ENCODE results near the gene ASIC2. TPM values are rescaled to one million over a fixed set of nuclear protein-coding genes. Genes with fewer than 3 reads are reported as not detected.

ASIC2 gene
- total RNA-seq, 1 experiment from 2014 or later: not detected

DNA sequence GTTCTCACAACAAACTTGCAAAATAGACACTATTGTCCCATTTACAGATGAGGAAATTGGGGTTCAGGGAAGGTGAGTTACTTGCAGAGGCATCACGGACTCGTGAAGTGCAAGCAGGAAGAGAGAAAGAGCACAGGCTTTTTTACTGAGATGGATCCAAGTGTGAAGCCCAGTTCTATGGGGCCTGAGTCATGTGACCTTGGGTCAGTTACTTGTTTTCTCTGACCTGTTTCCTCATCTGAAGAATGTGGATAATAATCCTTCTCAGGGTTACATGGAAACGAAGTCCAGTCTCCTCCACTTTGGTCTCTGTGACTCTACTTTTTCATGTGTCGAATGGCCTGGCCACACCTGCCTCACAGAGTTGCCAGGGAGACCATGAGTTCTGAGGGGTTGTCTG, 167.0 kb downstream of the ASIC2 start:
- H3K79me2 ChIP-seq (ENCODE audit: low read length): no peaks in the 10 kb centered on the region
- H4K20me1 ChIP-seq (ENCODE audit: insufficient read depth, low read depth, low read length): no peaks in the 10 kb centered on the region
- no peak overlapping the region for H3K4me2 ChIP-seq (ENCODE audit: low read depth, low read length, poor library complexity, severe bottlenecking)
- no peak overlapping the region for H3K9ac ChIP-seq (ENCODE audit: low read length)
- H3K9me2 ChIP-seq (replicated peaks; ENCODE audit: insufficient read depth, low read length): no peaks in the 10 kb centered on the region
- H3K27me3 ChIP-seq (ENCODE audit: low read length): no peaks in the 10 kb centered on the region
- H3K4me3 ChIP-seq (ENCODE audit: low read length): no peak overlapping the region
- H3K27ac ChIP-seq (ENCODE audit: low read length): no peak overlapping the region
- no peaks in the 10 kb centered on the region for H3K4me1 ChIP-seq (ENCODE audit: low read length)
- no peak overlapping the region for H2AFZ ChIP-seq (ENCODE audit: low read length)
- no peak for DNase-seq
- H3K9me3 ChIP-seq (ENCODE audit: low read length): no peaks in the 10 kb centered on the region
- H3K36me3 ChIP-seq (ENCODE audit: insufficient read depth, low read length): no peaks in the 10 kb centered on the region

DNA sequence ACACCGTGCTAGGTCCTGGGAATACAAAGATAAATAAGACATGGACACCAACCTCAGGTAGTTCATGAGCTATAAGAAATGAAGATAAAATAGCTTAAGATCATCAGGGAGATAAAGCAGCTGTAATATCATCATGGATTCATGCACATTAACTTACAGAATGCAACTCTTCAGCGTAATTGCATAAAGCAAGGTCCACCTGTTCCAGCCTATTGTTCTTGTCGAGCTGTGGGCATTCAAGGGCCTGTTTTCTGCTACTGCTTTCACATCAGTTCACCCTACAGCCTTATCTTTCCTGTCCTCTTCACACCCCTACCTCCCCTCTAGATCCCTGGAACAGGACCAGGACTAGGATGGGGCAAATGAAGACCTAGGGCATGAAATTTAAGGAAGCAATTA, 167.5 kb downstream of the ASIC2 start:
- H3K27me3 ChIP-seq (ENCODE audit: low read length): no peaks in the 10 kb centered on the region
- H3K4me1 ChIP-seq (ENCODE audit: low read length): no peaks in the 10 kb centered on the region
- no peak for DNase-seq
- H3K9me3 ChIP-seq (ENCODE audit: low read length): no peaks in the 10 kb centered on the region
- H3K9me2 ChIP-seq (replicated peaks; ENCODE audit: insufficient read depth, low read length): no peaks in the 10 kb centered on the region
- H3K9ac ChIP-seq (ENCODE audit: low read length): no peak overlapping the region
- H2AFZ ChIP-seq (ENCODE audit: low read length): no peak overlapping the region
- H3K4me3 ChIP-seq (ENCODE audit: low read length): no peak overlapping the region
- no peaks in the 10 kb centered on the region for H3K79me2 ChIP-seq (ENCODE audit: low read length)
- H3K36me3 ChIP-seq (ENCODE audit: insufficient read depth, low read length): no peaks in the 10 kb centered on the region
- H3K27ac ChIP-seq (ENCODE audit: low read length): no peak overlapping the region
- no peak overlapping the region for H3K4me2 ChIP-seq (ENCODE audit: low read depth, low read length, poor library complexity, severe bottlenecking)
- H4K20me1 ChIP-seq (ENCODE audit: insufficient read depth, low read depth, low read length): no peaks in the 10 kb centered on the region

DNA sequence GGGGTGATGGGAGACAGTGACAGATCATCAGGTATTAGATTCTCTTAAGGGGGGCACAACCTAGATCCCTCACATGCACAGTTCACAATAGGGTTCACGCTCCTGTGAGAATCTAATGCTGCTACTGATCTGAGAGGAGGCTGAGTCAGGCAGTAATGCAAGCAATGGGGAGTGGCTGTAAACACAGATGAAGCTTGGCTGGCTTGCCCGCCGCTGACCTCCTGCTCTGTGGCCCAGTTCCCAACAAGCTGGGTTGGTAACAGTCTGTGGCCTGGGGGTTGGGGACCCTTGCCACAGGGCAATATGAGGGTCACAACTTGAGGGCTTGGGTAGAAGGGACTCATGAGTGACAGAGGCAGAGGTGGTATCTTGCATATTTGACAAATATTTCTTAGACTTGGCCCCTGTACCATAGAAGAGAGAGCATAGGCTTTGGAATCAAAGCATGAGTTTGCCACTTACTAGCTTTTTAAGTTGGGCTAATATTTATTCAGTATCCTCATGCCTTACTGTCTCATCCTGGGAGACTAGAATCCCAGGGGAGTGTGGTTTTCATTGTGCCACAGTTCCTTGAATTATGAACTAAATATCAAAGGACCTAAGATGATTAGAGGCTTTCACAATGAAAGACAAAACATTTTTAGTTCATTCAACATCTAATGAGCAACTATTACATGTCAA, 168.1 kb downstream of the ASIC2 start:
- Histone ChIP-seq H3K27me3 (ENCODE audit: low read length) (no peaks in the 10 kb centered on the region), H2AFZ (ENCODE audit: low read length) (no peak overlapping the region), H3K4me3 (ENCODE audit: low read length) (no peak overlapping the region), H3K4me2 (ENCODE audit: low read depth, low read length, poor library complexity, severe bottlenecking) (no peak overlapping the region), H3K4me1 (ENCODE audit: low read length) (no peaks in the 10 kb centered on the region), H3K27ac (ENCODE audit: low read length) (no peak overlapping the region), H3K9ac (ENCODE audit: low read length) (no peak overlapping the region), H3K36me3 (ENCODE audit: insufficient read depth, low read length) (no peaks in the 10 kb centered on the region), H3K9me2 (replicated peaks; ENCODE audit: insufficient read depth, low read length) (no peaks in the 10 kb centered on the region), H3K79me2 (ENCODE audit: low read length) (no peaks in the 10 kb centered on the region), H3K9me3 (ENCODE audit: low read length) (no peaks in the 10 kb centered on the region), H4K20me1 (ENCODE audit: insufficient read depth, low read depth, low read length) (no peaks in the 10 kb centered on the region)
- DNase-seq: no peak

DNA sequence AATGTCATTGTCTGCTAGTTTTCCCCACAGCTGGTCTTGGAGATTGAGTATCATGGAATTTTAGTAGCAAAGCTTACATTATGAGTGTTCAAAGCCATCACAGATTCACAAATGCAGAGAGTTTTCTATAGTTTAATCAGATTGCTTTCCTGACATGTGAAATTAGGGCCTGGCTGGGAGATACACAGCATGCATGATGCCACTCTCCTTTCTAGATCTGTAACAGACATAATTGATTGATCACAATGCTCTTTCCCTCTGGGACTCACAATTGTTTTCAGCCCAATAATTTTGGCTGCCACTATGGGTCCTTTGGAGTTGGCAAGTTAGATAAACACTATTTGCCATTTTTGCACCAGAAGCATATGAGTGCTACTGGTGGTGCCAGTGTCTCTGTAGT, 168.9 kb downstream of the ASIC2 start:
- no peaks in the 10 kb centered on the region for H3K9me3 ChIP-seq (ENCODE audit: low read length)
- no peaks in the 10 kb centered on the region for H3K36me3 ChIP-seq (ENCODE audit: insufficient read depth, low read length)
- H3K4me2 ChIP-seq (ENCODE audit: low read depth, low read length, poor library complexity, severe bottlenecking): no peak overlapping the region
- no peaks in the 10 kb centered on the region for H3K27me3 ChIP-seq (ENCODE audit: low read length)
- H3K79me2 ChIP-seq (ENCODE audit: low read length): no peaks in the 10 kb centered on the region
- no peak overlapping the region for H3K4me3 ChIP-seq (ENCODE audit: low read length)
- no peak overlapping the region for H3K9ac ChIP-seq (ENCODE audit: low read length)
- H3K4me1 ChIP-seq (ENCODE audit: low read length): no peaks in the 10 kb centered on the region
- H3K27ac ChIP-seq (ENCODE audit: low read length): no peak overlapping the region
- no peak for DNase-seq
- no peaks in the 10 kb centered on the region for H3K9me2 ChIP-seq (replicated peaks; ENCODE audit: insufficient read depth, low read length)
- H2AFZ ChIP-seq (ENCODE audit: low read length): no peak overlapping the region
- no peaks in the 10 kb centered on the region for H4K20me1 ChIP-seq (ENCODE audit: insufficient read depth, low read depth, low read length)

DNA sequence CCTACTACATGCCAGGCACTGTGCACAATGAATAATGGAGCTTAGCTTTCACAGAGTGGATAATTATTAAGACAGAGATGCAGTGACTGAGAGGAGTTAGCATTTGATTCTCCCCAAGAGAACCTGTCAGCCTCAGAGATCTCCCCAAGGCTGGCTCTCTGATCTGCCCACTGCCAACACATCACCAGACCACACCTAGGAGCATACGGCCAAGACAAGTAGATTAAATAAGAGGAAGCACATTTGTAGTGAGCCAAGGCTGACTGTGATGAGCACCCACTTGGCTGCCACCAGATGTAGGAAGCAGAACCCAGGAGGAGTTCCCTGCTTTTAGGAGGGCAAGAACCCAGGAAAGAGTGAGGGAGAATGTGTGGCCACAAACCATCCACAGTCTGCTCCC, 171.3 kb downstream of the ASIC2 start:
- Histone ChIP-seq H3K27ac (ENCODE audit: low read length) (no peak overlapping the region), H3K4me3 (ENCODE audit: low read length) (no peak overlapping the region), H3K4me2 (ENCODE audit: low read depth, low read length, poor library complexity, severe bottlenecking) (no peak overlapping the region), H2AFZ (ENCODE audit: low read length) (no peak overlapping the region), H3K4me1 (ENCODE audit: low read length) (no peaks in the 10 kb centered on the region), H3K36me3 (ENCODE audit: insufficient read depth, low read length) (no peaks in the 10 kb centered on the region), H3K9ac (ENCODE audit: low read length) (no peak overlapping the region), H3K27me3 (ENCODE audit: low read length) (no peaks in the 10 kb centered on the region), H3K79me2 (ENCODE audit: low read length) (no peaks in the 10 kb centered on the region), H3K9me2 (replicated peaks; ENCODE audit: insufficient read depth, low read length) (no peaks in the 10 kb centered on the region), H3K9me3 (ENCODE audit: low read length) (no peaks in the 10 kb centered on the region), H4K20me1 (ENCODE audit: insufficient read depth, low read depth, low read length) (no peaks in the 10 kb centered on the region)
- DNase-seq: no peak

DNA sequence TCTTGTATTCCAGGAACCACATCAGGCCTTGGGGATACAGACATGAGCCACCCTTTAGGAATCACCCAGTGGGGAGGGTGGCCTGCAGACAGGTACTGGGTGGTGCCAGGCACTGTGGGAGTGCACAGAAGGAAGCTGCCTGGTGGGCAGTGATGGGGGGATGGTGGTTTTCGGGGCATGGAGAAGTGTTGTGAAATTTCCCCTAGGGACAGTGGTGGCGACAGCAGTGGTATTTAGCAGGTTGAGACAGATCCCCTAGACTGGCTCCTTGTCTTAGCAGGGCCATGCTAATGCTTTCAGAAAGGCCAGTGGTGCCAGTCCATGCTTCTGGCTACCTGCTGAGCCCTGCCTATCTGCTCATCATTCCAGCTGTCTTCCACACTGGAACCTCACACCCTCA, 171.8 kb downstream of the ASIC2 start:
- Histone ChIP-seq H3K4me2 (ENCODE audit: low read depth, low read length, poor library complexity, severe bottlenecking) (no peak overlapping the region), H3K79me2 (ENCODE audit: low read length) (no peaks in the 10 kb centered on the region), H3K27ac (ENCODE audit: low read length) (no peak overlapping the region), H3K27me3 (ENCODE audit: low read length) (no peaks in the 10 kb centered on the region), H4K20me1 (ENCODE audit: insufficient read depth, low read depth, low read length) (no peaks in the 10 kb centered on the region), H3K9me3 (ENCODE audit: low read length) (no peaks in the 10 kb centered on the region), H3K4me1 (ENCODE audit: low read length) (no peaks in the 10 kb centered on the region), H3K4me3 (ENCODE audit: low read length) (no peak overlapping the region), H3K9ac (ENCODE audit: low read length) (no peak overlapping the region), H3K36me3 (ENCODE audit: insufficient read depth, low read length) (no peaks in the 10 kb centered on the region), H2AFZ (ENCODE audit: low read length) (no peak overlapping the region), H3K9me2 (replicated peaks; ENCODE audit: insufficient read depth, low read length) (no peaks in the 10 kb centered on the region)
- no peak for DNase-seq

DNA sequence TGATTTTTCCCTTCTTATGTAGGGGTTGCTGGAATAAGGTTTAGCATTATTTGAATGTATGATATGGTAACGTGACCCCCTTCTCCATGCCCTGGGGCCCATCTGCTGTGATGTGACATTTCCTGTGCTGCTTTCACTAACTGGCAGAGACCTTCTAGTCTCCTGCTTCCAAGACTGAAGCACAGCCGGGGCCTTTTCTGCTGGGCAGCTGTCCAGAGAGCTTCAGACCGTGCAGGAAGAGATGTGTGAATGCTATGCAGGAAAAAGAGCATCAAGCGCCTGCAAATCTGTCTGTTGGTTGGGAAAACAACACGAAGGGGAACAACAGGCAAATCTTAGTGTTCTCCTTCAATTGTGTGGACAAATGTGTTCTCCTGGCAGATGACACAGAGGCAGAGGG, 173.0 kb downstream of the ASIC2 start:
- Histone ChIP-seq H3K4me2 (ENCODE audit: low read depth, low read length, poor library complexity, severe bottlenecking) (no peak overlapping the region), H3K27me3 (ENCODE audit: low read length) (no peaks in the 10 kb centered on the region), H3K9me2 (replicated peaks; ENCODE audit: insufficient read depth, low read length) (no peaks in the 10 kb centered on the region), H2AFZ (ENCODE audit: low read length) (no peak overlapping the region), H4K20me1 (ENCODE audit: insufficient read depth, low read depth, low read length) (no peaks in the 10 kb centered on the region), H3K79me2 (ENCODE audit: low read length) (no peaks in the 10 kb centered on the region), H3K9me3 (ENCODE audit: low read length) (no peaks in the 10 kb centered on the region), H3K9ac (ENCODE audit: low read length) (no peak overlapping the region), H3K4me1 (ENCODE audit: low read length) (no peaks in the 10 kb centered on the region), H3K4me3 (ENCODE audit: low read length) (no peak overlapping the region), H3K36me3 (ENCODE audit: insufficient read depth, low read length) (no peaks in the 10 kb centered on the region), H3K27ac (ENCODE audit: low read length) (no peak overlapping the region)
- DNase-seq: no peak

DNA sequence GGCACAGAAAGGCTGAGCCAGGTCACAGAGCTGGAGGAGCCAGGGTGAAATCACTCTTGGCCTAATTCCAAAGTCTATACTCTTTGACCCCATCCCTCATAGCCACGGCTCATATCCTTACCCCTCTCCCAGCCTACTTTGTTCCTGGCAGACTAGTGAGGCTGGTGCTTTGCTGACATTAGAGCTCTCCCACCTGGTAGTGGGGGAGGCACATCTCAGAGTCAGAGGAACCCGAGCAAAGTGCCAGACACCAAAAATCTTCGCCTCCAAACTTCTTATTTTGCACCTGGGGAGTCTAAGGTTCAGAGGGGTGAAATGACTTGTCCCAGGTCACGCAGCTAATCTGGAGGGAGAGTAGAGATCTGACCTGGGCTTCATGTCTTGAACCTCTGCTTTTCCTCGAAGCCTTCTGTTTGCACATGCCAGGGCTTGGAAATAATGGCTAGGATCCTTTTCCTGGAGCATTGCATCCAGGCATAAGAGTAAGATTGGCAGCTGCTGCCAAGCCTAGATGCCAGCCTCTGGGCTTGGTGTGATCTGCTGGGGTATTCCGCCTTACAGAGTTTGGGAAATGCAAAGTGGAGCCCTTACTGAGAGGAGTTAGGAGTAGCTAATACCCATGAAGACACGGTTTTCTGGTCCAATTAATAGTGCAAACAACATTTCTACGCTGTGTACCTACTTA, 174.6 kb downstream of the ASIC2 start:
- Histone ChIP-seq H3K4me1 (ENCODE audit: low read length) (no peaks in the 10 kb centered on the region), H3K9ac (ENCODE audit: low read length) (no peak overlapping the region), H2AFZ (ENCODE audit: low read length) (no peak overlapping the region), H3K27ac (ENCODE audit: low read length) (no peak overlapping the region), H3K36me3 (ENCODE audit: insufficient read depth, low read length) (no peaks in the 10 kb centered on the region), H3K4me2 (ENCODE audit: low read depth, low read length, poor library complexity, severe bottlenecking) (no peak overlapping the region), H3K27me3 (ENCODE audit: low read length) (no peaks in the 10 kb centered on the region), H3K4me3 (ENCODE audit: low read length) (no peak overlapping the region), H4K20me1 (ENCODE audit: insufficient read depth, low read depth, low read length) (no peaks in the 10 kb centered on the region), H3K9me3 (ENCODE audit: low read length) (no peaks in the 10 kb centered on the region), H3K9me2 (replicated peaks; ENCODE audit: insufficient read depth, low read length) (no peaks in the 10 kb centered on the region), H3K79me2 (ENCODE audit: low read length) (no peaks in the 10 kb centered on the region)
- no peak for DNase-seq

Data from Karpas-422 (cell line).